IMR-90 (cell line): ENCODE data around the gene RPS6KA2. TPM values are rescaled to one million over a fixed set of nuclear protein-coding genes. Genes with fewer than 3 reads are reported as not detected.

ENCODE experiments used
- ATAC-seq: fragments of 200-7000 bp; cut with Tn5 transposase; 2 replicates; pipeline ENCODE4 v1.9.1; 2020; ENCODE audit warnings: low read depth, mild to moderate bottlenecking, moderate library complexity
- BruUV-seq: library from RNA; stranded (reverse); fragments of 400-500 nt; replicated peaks from 2 replicates; lab custom pipeline; 2021; lab: Mats Ljungman, UMichigan
- CTCF ChIA-PET: fragments of 300-600 bp; formaldehyde crosslinking; extraction: SDS; loops from one replicate; lab custom pipeline; 2021; ENCODE audit warnings: antibody characterized with exemption; lab: Yijun Ruan, JAX
- POLR2A ChIA-PET: fragments of 300-600 bp; sonication (Branson Sonifier 250); formaldehyde crosslinking; loops from one replicate; lab custom pipeline; 2022; ENCODE audit warnings: antibody characterized with exemption; ENCODE audit not compliant: unreplicated experiment; lab: Charles Lee
- DNase-seq: peaks from one replicate; pipeline ENCODE4 v3.0.0; 2013
- H2AFZ ChIP-seq: replicated peaks from 2 replicates; pipeline ENCODE3; 2013; ENCODE audit warnings: low read length, mild to moderate bottlenecking; ENCODE audit not compliant: poor library complexity
- H2AK5ac ChIP-seq: 2 replicates; pipeline ENCODE4 v1.6.1; 2013; ENCODE audit warnings: low read depth, low read length, inconsistent platforms
- H2AK9ac ChIP-seq: replicated peaks from 2 replicates; pipeline ENCODE3; 2013; ENCODE audit warnings: mild to moderate bottlenecking, low read depth, low read length, moderate library complexity; ENCODE audit not compliant: poor library complexity
- H2BK120ac ChIP-seq: 2 replicates; pipeline ENCODE4 v1.6.1; 2013; ENCODE audit warnings: low read depth, low read length, inconsistent platforms
- H2BK15ac ChIP-seq: 3 replicates; pipeline ENCODE4 v1.6.1; 2013; ENCODE audit warnings: low read depth, low read length, inconsistent platforms
- H2BK20ac ChIP-seq: 2 replicates; pipeline ENCODE4 v1.6.1; 2013; ENCODE audit warnings: low read depth, mild to moderate bottlenecking, inconsistent platforms, low read length, moderate library complexity
- H2BK5ac ChIP-seq: 2 replicates; pipeline ENCODE4 v1.6.1; 2013; ENCODE audit warnings: mild to moderate bottlenecking, low read depth, low read length, inconsistent platforms; ENCODE audit not compliant: poor library complexity, severe bottlenecking
- H3K14ac ChIP-seq: replicated peaks from 2 replicates; pipeline ENCODE4 v1.6.1; 2013; ENCODE audit warnings: low read depth, low read length, inconsistent platforms
- H3K18ac ChIP-seq: 2 replicates; pipeline ENCODE4 v1.6.1; 2013; ENCODE audit warnings: low read depth, low read length, control low read depth
- H3K23ac ChIP-seq: 2 replicates; pipeline ENCODE4 v1.6.1; 2013; ENCODE audit warnings: low read depth, low read length, inconsistent platforms
- H3K27ac ChIP-seq: 2 replicates; pipeline ENCODE4 v1.5.1; 2013; ENCODE audit warnings: mild to moderate bottlenecking, control low read depth, low read length; ENCODE audit not compliant: insufficient read depth
- H3K27me3 ChIP-seq: 2 replicates; pipeline ENCODE4 v1.6.1; 2013; ENCODE audit warnings: low read length; ENCODE audit not compliant: control insufficient read depth, insufficient read depth
- H3K36me3 ChIP-seq: 2 replicates; pipeline ENCODE4 v1.6.1; 2013; ENCODE audit warnings: low read length, mixed read lengths; ENCODE audit not compliant: control insufficient read depth, insufficient read depth
- H3K4ac ChIP-seq: 2 replicates; pipeline ENCODE4 v1.6.1; 2013; ENCODE audit warnings: low read depth, low read length, inconsistent platforms
- H3K4me1 ChIP-seq: 2 replicates; pipeline ENCODE4 v1.6.1; 2013; ENCODE audit warnings: low read length, mixed read lengths; ENCODE audit not compliant: control insufficient read depth, insufficient read depth
- H3K4me2 ChIP-seq: 2 replicates; pipeline ENCODE4 v1.6.1; 2013; ENCODE audit warnings: low read depth, mild to moderate bottlenecking, control low read depth, low read length, moderate library complexity
- H3K4me3 ChIP-seq: 2 replicates; pipeline ENCODE4 v1.5.1; 2013; ENCODE audit warnings: low read depth, mild to moderate bottlenecking, control low read depth, low read length, moderate library complexity; ENCODE audit not compliant: insufficient read depth
- H3K56ac ChIP-seq: 2 replicates; pipeline ENCODE4 v1.6.1; 2013; ENCODE audit warnings: low read length, inconsistent platforms; ENCODE audit not compliant: insufficient read depth; ENCODE audit errors: extremely low read depth
- H3K79me1 ChIP-seq, 2 experiments: 2 replicates each; pipeline ENCODE4 v1.6.1; 2013; ENCODE audit warnings: low read length in 2 of 2, inconsistent platforms in 1 of 2, low read depth in 1 of 2
- H3K9ac ChIP-seq: 2 replicates; pipeline ENCODE4 v1.6.1; 2013; ENCODE audit warnings: low read depth, low read length, control low read depth
- H3K9me1 ChIP-seq: 2 replicates; pipeline ENCODE4 v1.6.1; 2013; ENCODE audit warnings: low read length, inconsistent platforms; ENCODE audit not compliant: insufficient read depth
- H3K9me3 ChIP-seq: 2 replicates; pipeline ENCODE4 v1.6.1; 2013; ENCODE audit warnings: low read length; ENCODE audit not compliant: control insufficient read depth, insufficient read depth
- H4K20me1 ChIP-seq: 2 replicates; pipeline ENCODE4 v1.6.1; 2013; ENCODE audit warnings: low read length, inconsistent platforms; ENCODE audit not compliant: insufficient read depth
- H4K5ac ChIP-seq: 2 replicates; pipeline ENCODE4 v1.6.1; 2013; ENCODE audit warnings: mild to moderate bottlenecking, low read depth, low read length, control low read depth
- H4K8ac ChIP-seq, 2 experiments: 2 replicates each; pipeline ENCODE4 v1.6.1; 2013; ENCODE audit warnings: low read depth in 2 of 2, low read length in 2 of 2, control low read depth in 1 of 2, inconsistent platforms in 1 of 2
- H4K91ac ChIP-seq: 2 replicates; pipeline ENCODE4 v1.6.1; 2013; ENCODE audit warnings: low read depth, low read length, inconsistent platforms; ENCODE audit not compliant: insufficient read depth
- CHD1 ChIP-seq: IDR thresholded peaks from 2 replicates; pipeline ENCODE4 v1.6.1; 2012; ENCODE audit warnings: low read depth, low read length, improper control_type of control experiment
- CTCF ChIP-seq: conservative IDR thresholded peaks from 2 replicates; pipeline ENCODE4 v1.5.1; 2012; ENCODE audit warnings: mild to moderate bottlenecking, low read depth, low read length, improper control_type of control experiment
- FOS ChIP-seq: fragments of 150-350 bp; IDR thresholded peaks from 2 replicates; pipeline ENCODE4 v1.6.1; 2016; ENCODE audit warnings: low read depth, low read length
- MAFK ChIP-seq: IDR thresholded peaks from 2 replicates; pipeline ENCODE4 v1.6.1; 2012; ENCODE audit warnings: low read depth, low read length, improper control_type of control experiment
- MAZ ChIP-seq: IDR thresholded peaks from 2 replicates; pipeline ENCODE4 v1.6.1; 2012; ENCODE audit warnings: low read depth, mild to moderate bottlenecking, low read length, improper control_type of control experiment, moderate library complexity, borderline replicate concordance
- MXI1 ChIP-seq: IDR thresholded peaks from 2 replicates; pipeline ENCODE4 v1.6.1; 2012; ENCODE audit warnings: low read depth, mild to moderate bottlenecking, low read length, moderate library complexity, borderline replicate concordance
- NFE2L2 ChIP-seq: fragments of 150-350 bp; IDR thresholded peaks from 2 replicates; pipeline ENCODE4 v1.6.1; 2016; ENCODE audit warnings: low read depth, mild to moderate bottlenecking, low read length
- POLR2A ChIP-seq: IDR thresholded peaks from 2 replicates; pipeline ENCODE4 v1.6.1; 2012; ENCODE audit warnings: mild to moderate bottlenecking, low read depth, low read length
- RFX5 ChIP-seq: IDR thresholded peaks from 2 replicates; pipeline ENCODE4 v1.8.0; 2012; ENCODE audit warnings: low read depth, mild to moderate bottlenecking, low read length, moderate library complexity
- WGBS, 2 experiments: methylation state at CpG; one replicate each; pipeline versions ENCODE4 v1.1.5 to v1.1.7; 2013; ENCODE audit warnings: missing lambda C conversion rate in 2 of 2; ENCODE audit not compliant: insufficient read length in 1 of 2; ENCODE audit errors: extremely low coverage in 2 of 2; 5-methylcytosine and 5-hydroxymethylcytosine counted together
- dilution Hi-C: fragments of 300-500 bp; cut with HindIII; formaldehyde crosslinking; loops from one replicate; pipeline ENCODE4 v1.14.3; 2018; ENCODE audit warnings: low sequenced_read_pairs; ENCODE audit not compliant: unreplicated experiment
- in situ Hi-C: fragments of 300-500 bp; cut with MboI; formaldehyde crosslinking; loops from 3 replicates; pipeline ENCODE4 v1.14.3; 2019; ENCODE audit warnings: low sequenced_read_pairs, inconsistent platforms, mixed read lengths
- intact Hi-C: fragments of 100-400 bp; cut with micrococcal nuclease; formaldehyde crosslinking; loops from 2 replicates; pipeline ENCODE4 v1.10.0; 2022
- polyA plus RNA-seq, 3 experiments: library from polyadenylated mRNA; depleted of rRNA; stranded (reverse); fragments of >200 nt; gene quantifications; 2 replicates each; pipeline ENCODE4 v1.2.3, GENCODE V29; 2012; ENCODE audit warnings: low replicate concordance in 1 of 3
- total RNA-seq: library from RNA; depleted of rRNA; stranded (reverse); fragments of >200 nt; gene quantifications from 2 replicates; pipeline ENCODE4 v1.2.3, GENCODE V29; 2012

Gene RPS6KA2
- total and polyA plus RNA-seq, 2 of the 4 experiments (the other 2 are of a cell fraction): 26.9 to 31.3 TPM

- Histone ChIP-seq H3K36me3 (peaks cover 77% of the 10 kb centered on the region), H4K5ac (no peak overlapping the region), H3K27ac (no peak overlapping the region), H2AK9ac (no peak overlapping the region), H4K91ac (no peak overlapping the region), H3K18ac (no peak overlapping the region), H3K4ac (no peak overlapping the region), H3K4me3 (no peak overlapping the region), H2BK15ac (no peak overlapping the region), H3K56ac (no peak overlapping the region), H3K79me1 (no peaks in the 10 kb centered on the region), H4K8ac (no peak overlapping the region), H2BK120ac (no peak overlapping the region), H3K23ac (no peak overlapping the region), H2BK5ac (no peak overlapping the region), H3K4me1 (no peaks in the 10 kb centered on the region; the same call in 1 of the 2 replicates), H3K9ac (no peak overlapping the region), H2AFZ (no peak overlapping the region), H2BK20ac (no peak overlapping the region), H3K4me2 (no peak overlapping the region), H2AK5ac (no peak overlapping the region), H4K20me1 (no peaks in the 10 kb centered on the region; the same call in 1 of the 2 replicates), H3K14ac (no peak overlapping the region), H3K9me1 (peaks cover 12% of the 10 kb centered on the region), H3K9me3 (no peaks in the 10 kb centered on the region), H3K27me3 (no peaks in the 10 kb centered on the region)
- ChIA-PET POLR2A (no interaction called here), CTCF (no interaction called here)
- no peak for ATAC-seq
- BruUV-seq: no TSS peak
- dilution Hi-C loops (no loop called here), intact Hi-C loops (no loop called here), in situ Hi-C loops (no loop called here)
- no peak for TF ChIP-seq CHD1
- no peak for TF ChIP-seq POLR2A
- no peak for TF ChIP-seq RFX5
- TF ChIP-seq CTCF: no peak
- TF ChIP-seq MAZ: no peak
- no peak for TF ChIP-seq FOS
- no peak for TF ChIP-seq MXI1
- no peak for TF ChIP-seq MAFK
- TF ChIP-seq NFE2L2: no peak
- WGBS, 2 experiments: 92% methylated on average over 10 of the region's 31 CpGs; no CpG with 5 or more reads in 1 of the 2 experiments
- DNase-seq: no peak
Observed at GRCh38 chr6:166494757-166495486, 132.1 kb downstream of the RPS6KA2 start.
